SK-N-SH treated with all-trans-retinoic acid at 6 μM for 48 hours (cell line): ENCODE measurements around the gene ZNF423.

Source experiments
- BACH2 ChIP-seq: fragments of 250-450 bp; sonication (Bioruptor Pico); IDR thresholded peaks from 2 replicates; pipeline ENCODE4 v1.9.0; 2021; ENCODE audit warnings: mild to moderate bottlenecking, borderline replicate concordance
- CSDC2 ChIP-seq: fragments of 250-450 bp; sonication (Bioruptor Pico); IDR thresholded peaks from 2 replicates; pipeline ENCODE4 v1.5.0; 2020; ENCODE audit warnings: mild to moderate bottlenecking, moderate library complexity
- ESRRG ChIP-seq: fragments of 250-450 bp; sonication (Bioruptor Pico); IDR thresholded peaks from 2 replicates; pipeline ENCODE4 v1.6.1; 2021; ENCODE audit warnings: mild to moderate bottlenecking
- OSR1 ChIP-seq: fragments of 250-450 bp; sonication (Bioruptor Pico); IDR thresholded peaks from 2 replicates; pipeline ENCODE4 v1.8.0; 2022; ENCODE audit warnings: moderate library complexity, mild to moderate bottlenecking, inconsistent platforms
- PATZ1 ChIP-seq: fragments of 250-450 bp; sonication (Bioruptor Pico); IDR thresholded peaks from 2 replicates; pipeline ENCODE4 v1.8.0; 2020; ENCODE audit warnings: mild to moderate bottlenecking, moderate library complexity, borderline replicate concordance
- PPARA ChIP-seq: fragments of 250-450 bp; sonication (Bioruptor Pico); IDR thresholded peaks from 2 replicates; pipeline ENCODE4 v1.5.0; 2020; ENCODE audit warnings: mild to moderate bottlenecking, borderline replicate concordance
- RARB ChIP-seq: fragments of 250-450 bp; sonication (Bioruptor Pico); IDR thresholded peaks from 2 replicates; pipeline ENCODE4 v1.8.0; 2021; ENCODE audit warnings: mild to moderate bottlenecking, moderate library complexity
- SNAI2 ChIP-seq: fragments of 250-450 bp; sonication (Bioruptor Pico); IDR thresholded peaks from 2 replicates; pipeline ENCODE4 v1.5.0; 2020; ENCODE audit warnings: mild to moderate bottlenecking, moderate library complexity
- TSHZ2 ChIP-seq: fragments of 250-450 bp; sonication (Bioruptor Pico); IDR thresholded peaks from 2 replicates; pipeline ENCODE4 v1.5.0; 2020; ENCODE audit warnings: mild to moderate bottlenecking, moderate library complexity
- ZC3H10 ChIP-seq: fragments of 250-450 bp; sonication (Bioruptor Pico); IDR thresholded peaks from 2 replicates; pipeline ENCODE4 v1.5.1; 2021; ENCODE audit warnings: mild to moderate bottlenecking, moderate library complexity
- ZFP3 ChIP-seq: fragments of 250-450 bp; sonication (Bioruptor Pico); IDR thresholded peaks from 2 replicates; pipeline ENCODE4 v1.5.0; 2020; ENCODE audit warnings: mild to moderate bottlenecking, moderate library complexity
- ZNF70 ChIP-seq: fragments of 450-650 bp; formaldehyde crosslinking; IDR thresholded peaks from 2 replicates; pipeline ENCODE4 v1.5.0; 2020; ENCODE audit warnings: mild to moderate bottlenecking, moderate library complexity
- TF ChIP-seq, protein P1 (sequence below): fragments of 250-450 bp; sonication (Bioruptor Pico); IDR thresholded peaks from 2 replicates; pipeline ENCODE4 v1.8.0; 2021; ENCODE audit warnings: low read depth, mild to moderate bottlenecking, moderate library complexity, borderline replicate concordance

DNA sequence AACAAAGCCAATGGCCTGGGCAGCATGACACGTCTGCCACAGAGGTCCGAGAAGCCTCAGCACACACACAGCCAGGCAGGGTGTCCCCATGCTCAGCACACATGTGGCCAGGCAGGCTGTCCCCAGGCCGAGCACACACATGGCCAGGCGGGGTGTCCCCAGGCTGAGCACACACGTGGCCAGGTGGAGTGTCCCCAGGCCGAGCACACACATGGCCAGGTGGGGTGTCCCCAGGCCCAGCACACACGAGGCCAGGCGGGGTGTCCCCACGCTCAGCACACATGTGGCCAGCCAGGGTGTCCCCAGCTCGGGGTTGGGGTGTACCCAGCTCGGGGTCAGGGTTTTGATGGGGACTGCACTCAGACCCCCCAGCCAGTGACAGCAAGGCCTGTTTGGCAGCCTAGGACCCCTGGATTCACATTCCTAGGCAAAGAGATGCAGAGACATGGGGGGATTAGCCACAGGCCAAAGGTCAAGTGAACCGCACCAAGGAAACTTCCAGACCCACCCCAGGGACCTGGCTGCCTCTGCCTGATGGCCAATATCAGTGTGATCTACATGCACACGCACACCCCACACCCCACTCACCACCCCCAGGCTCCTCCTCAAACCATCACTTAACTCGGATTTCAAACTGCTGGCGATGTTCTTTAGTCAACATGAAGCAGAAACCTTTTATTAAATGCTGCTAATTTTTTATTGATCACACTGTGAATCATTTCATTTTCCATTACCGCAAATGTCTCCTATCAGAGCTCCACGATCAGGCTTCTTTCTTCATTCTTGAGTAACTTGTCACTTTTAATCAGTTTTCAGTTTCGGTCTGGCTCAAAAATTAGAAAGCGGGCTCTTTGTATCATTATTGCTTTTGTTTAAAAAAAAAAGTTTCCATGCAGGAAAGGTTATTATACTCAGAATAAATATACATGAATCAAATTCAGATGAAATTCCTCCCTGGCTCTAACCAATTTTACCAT lies 111.4 kb downstream of the ZNF423 start:
- TF ChIP-seq OSR1 (CRISPR knock-in tag) (no peak), PATZ1 (CRISPR knock-in tag) (no peak), BACH2 (CRISPR knock-in tag) (no peak), ZFP3 (no peak), RARB (CRISPR knock-in tag) (no peak), ZC3H10 (CRISPR knock-in tag) (no peak), CSDC2 (CRISPR knock-in tag) (no peak), ESRRG (CRISPR knock-in tag) (no peak), PPARA (CRISPR knock-in tag) (no peak), SNAI2 (no peak), ZNF70 (CRISPR knock-in tag) (no peak), TSHZ2 (CRISPR knock-in tag) (no peak)
- TF ChIP-seq, protein P1, sequence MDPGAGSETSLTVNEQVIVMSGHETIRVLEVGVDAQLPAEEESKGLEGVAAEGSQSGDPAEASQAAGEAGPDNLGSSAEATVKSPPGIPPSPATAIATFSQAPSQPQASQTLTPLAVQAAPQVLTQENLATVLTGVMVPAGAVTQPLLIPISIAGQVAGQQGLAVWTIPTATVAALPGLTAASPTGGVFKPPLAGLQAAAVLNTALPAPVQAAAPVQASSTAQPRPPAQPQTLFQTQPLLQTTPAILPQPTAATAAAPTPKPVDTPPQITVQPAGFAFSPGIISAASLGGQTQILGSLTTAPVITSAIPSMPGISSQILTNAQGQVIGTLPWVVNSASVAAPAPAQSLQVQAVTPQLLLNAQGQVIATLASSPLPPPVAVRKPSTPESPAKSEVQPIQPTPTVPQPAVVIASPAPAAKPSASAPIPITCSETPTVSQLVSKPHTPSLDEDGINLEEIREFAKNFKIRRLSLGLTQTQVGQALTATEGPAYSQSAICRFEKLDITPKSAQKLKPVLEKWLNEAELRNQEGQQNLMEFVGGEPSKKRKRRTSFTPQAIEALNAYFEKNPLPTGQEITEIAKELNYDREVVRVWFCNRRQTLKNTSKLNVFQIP (CRISPR knock-in tag) = no peak
